A549 (cell line): ENCODE data around the gene CSMD2. TPM values are rescaled to one million over a fixed set of nuclear protein-coding genes. Genes with fewer than 3 reads are reported as not detected.

Source experiments
- ATAC-seq, 2 experiments: fragments of 200-7000 bp in 1 of 2; fragments of >200 bp in 1 of 2; cut with Nextera tagmentation in 1 of 2; cut with Tn5 transposase in 1 of 2; 3 replicates each; pipeline versions ENCODE4 v1.8.0 to v1.9.1; 2018 to 2020; ENCODE audit warnings: mild to moderate bottlenecking in 1 of 2, moderate library complexity in 1 of 2
- CTCF ChIA-PET: fragments of 300-600 bp; sonication (Branson Sonifier 250); formaldehyde crosslinking; extraction: SDS; loops from one replicate; lab custom pipeline; 2021; ENCODE audit warnings: antibody characterized with exemption, inconsistent platforms; lab: Yijun Ruan, JAX
- POLR2A ChIA-PET: fragments of 350-600 bp; formaldehyde crosslinking; extraction: SDS; loops from one replicate; lab custom pipeline; 2021; ENCODE audit warnings: antibody characterized with exemption, inconsistent platforms; lab: Yijun Ruan, JAX
- DNase-seq, 2 experiments: peaks; one replicate each; pipeline versions ENCODE4 v3.0.0 to v3.0.0-alpha.2; 2011 to 2016; ENCODE audit warnings: low read depth in 1 of 2, low spot score in 1 of 2
- FAIRE-seq: peaks from 2 replicates; lab custom pipeline; 2011; peaks lifted over from hg19 to GRCh38; lab: Jason Lieb, UNC
- H3K27ac ChIP-seq, 2 experiments: fragments of >200 bp; sonication (Bioruptor Twin); formaldehyde crosslinking; 3 replicates each; pipeline ENCODE4 v1.5.1; 2016 to 2017
- H3K4me1 ChIP-seq: fragments of >200 bp; sonication (Bioruptor Twin); formaldehyde crosslinking; 3 replicates; pipeline ENCODE4 v1.6.1; 2016
- H3K4me2 ChIP-seq: fragments of >200 bp; sonication (Bioruptor Twin); formaldehyde crosslinking; 3 replicates; pipeline ENCODE4 v1.6.1; 2016
- H3K4me3 ChIP-seq: fragments of >200 bp; sonication (Bioruptor Twin); formaldehyde crosslinking; 3 replicates; pipeline ENCODE4 v1.5.1; 2016
- H3K9me3 ChIP-seq: fragments of >200 bp; sonication (Bioruptor Twin); formaldehyde crosslinking; 3 replicates; pipeline ENCODE4 v1.6.1; 2016
- CBX8 ChIP-seq: fragments of 200-600 bp; sonication (generic); IDR thresholded peaks from 2 replicates; pipeline ENCODE4 v1.6.1; 2016
- CHD4 ChIP-seq: fragments of 200-600 bp; sonication (generic); IDR thresholded peaks from 2 replicates; pipeline ENCODE4 v1.6.1; 2016; ENCODE audit warnings: antibody characterized with exemption, mild to moderate bottlenecking, borderline replicate concordance
- E2F6 ChIP-seq: IDR thresholded peaks from 2 replicates; pipeline ENCODE4 v1.6.1; 2012; ENCODE audit warnings: low read depth, borderline replicate concordance
- FOSB ChIP-seq: fragments of 250-450 bp; sonication (Bioruptor Pico); IDR thresholded peaks from 2 replicates; pipeline ENCODE4 v1.5.0; 2020; ENCODE audit warnings: mild to moderate bottlenecking, moderate library complexity
- FOSL2 ChIP-seq, 2 experiments: fragments of 450-650 bp in 1 of 2; fragments of >200 bp in 1 of 2; sonication (Bioruptor Twin) in 1 of 2; formaldehyde crosslinking; IDR thresholded peaks; 2 replicates each; pipeline versions ENCODE4 v1.5.0 to v1.6.1; 2016 to 2020; ENCODE audit warnings: mild to moderate bottlenecking in 1 of 2, moderate library complexity in 1 of 2
- FOXS1 ChIP-seq: fragments of 250-450 bp; sonication (Bioruptor Pico); IDR thresholded peaks from 2 replicates; pipeline ENCODE4 v1.5.0; 2020; ENCODE audit warnings: mild to moderate bottlenecking, moderate library complexity
- GATA3 ChIP-seq: IDR thresholded peaks from 2 replicates; pipeline ENCODE4 v1.6.1; 2012; ENCODE audit warnings: borderline replicate concordance
- HOXB13 ChIP-seq: fragments of 250-450 bp; sonication (Bioruptor Pico); IDR thresholded peaks from 2 replicates; pipeline ENCODE4 v1.5.0; 2020; ENCODE audit warnings: low read depth, mild to moderate bottlenecking, moderate library complexity
- HOXB5 ChIP-seq: fragments of 250-450 bp; sonication (Bioruptor Pico); IDR thresholded peaks from 2 replicates; pipeline ENCODE4 v1.5.0; 2020; ENCODE audit warnings: mild to moderate bottlenecking, moderate library complexity
- KDM1A ChIP-seq: fragments of 200-600 bp; sonication (generic); IDR thresholded peaks from 2 replicates; pipeline ENCODE4 v1.6.1; 2016; ENCODE audit warnings: low read depth, mild to moderate bottlenecking
- RARB ChIP-seq: fragments of 250-450 bp; sonication (Bioruptor Pico); IDR thresholded peaks from 2 replicates; pipeline ENCODE4 v1.8.0; 2021; ENCODE audit warnings: mild to moderate bottlenecking, moderate library complexity
- RNF2 ChIP-seq: fragments of 200-600 bp; sonication (generic); IDR thresholded peaks from 2 replicates; pipeline ENCODE4 v1.6.1; 2016; ENCODE audit warnings: low read depth, mild to moderate bottlenecking, antibody characterized with exemption, moderate library complexity, borderline replicate concordance
- WGBS: methylation state at CpG from one replicate; pipeline ENCODE4 v1.1.6; 2017; ENCODE audit errors: missing lambda C conversion rate; 5-methylcytosine and 5-hydroxymethylcytosine counted together
- polyA plus RNA-seq, 4 experiments: library from polyadenylated mRNA; depleted of rRNA in 3 of 4; stranded (reverse); fragments of >200 nt; fragmentation: RNase III in 1 of 4; extraction: RNeasy Plus Mini Kit Qiagen cat#74134 plus additional on column Dnase treatment in 1 of 4; gene quantifications; 2 replicates in 3 of 4; 3 replicates in 1 of 4; pipeline ENCODE4 v1.2.3, GENCODE V29; 2011 to 2017
- TF ChIP-seq, protein P1 (sequence below): fragments of >200 bp; sonication (Bioruptor Twin); formaldehyde crosslinking; IDR thresholded peaks from 3 replicates; pipeline ENCODE4 v1.6.1; 2016
- TF ChIP-seq, protein P2 (sequence below): fragments of 250-450 bp; sonication (Bioruptor Pico); IDR thresholded peaks from 2 replicates; pipeline ENCODE4 v1.5.0; 2021; ENCODE audit warnings: mild to moderate bottlenecking, moderate library complexity, borderline replicate concordance

The CSMD2 gene
- polyA plus RNA-seq, 2 of the 4 experiments (the other 2 are of a cell fraction), result not detected

- TF ChIP-seq, protein P1, sequence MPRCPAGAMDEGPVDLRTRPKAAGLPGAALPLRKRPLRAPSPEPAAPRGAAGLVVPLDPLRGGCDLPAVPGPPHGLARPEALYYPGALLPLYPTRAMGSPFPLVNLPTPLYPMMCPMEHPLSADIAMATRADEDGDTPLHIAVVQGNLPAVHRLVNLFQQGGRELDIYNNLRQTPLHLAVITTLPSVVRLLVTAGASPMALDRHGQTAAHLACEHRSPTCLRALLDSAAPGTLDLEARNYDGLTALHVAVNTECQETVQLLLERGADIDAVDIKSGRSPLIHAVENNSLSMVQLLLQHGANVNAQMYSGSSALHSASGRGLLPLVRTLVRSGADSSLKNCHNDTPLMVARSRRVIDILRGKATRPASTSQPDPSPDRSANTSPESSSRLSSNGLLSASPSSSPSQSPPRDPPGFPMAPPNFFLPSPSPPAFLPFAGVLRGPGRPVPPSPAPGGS, result no peak
These were observed 1.9 kb downstream of the CSMD2 start (continued) for GRCh38 chr1:34162852-34163766.

DNA sequence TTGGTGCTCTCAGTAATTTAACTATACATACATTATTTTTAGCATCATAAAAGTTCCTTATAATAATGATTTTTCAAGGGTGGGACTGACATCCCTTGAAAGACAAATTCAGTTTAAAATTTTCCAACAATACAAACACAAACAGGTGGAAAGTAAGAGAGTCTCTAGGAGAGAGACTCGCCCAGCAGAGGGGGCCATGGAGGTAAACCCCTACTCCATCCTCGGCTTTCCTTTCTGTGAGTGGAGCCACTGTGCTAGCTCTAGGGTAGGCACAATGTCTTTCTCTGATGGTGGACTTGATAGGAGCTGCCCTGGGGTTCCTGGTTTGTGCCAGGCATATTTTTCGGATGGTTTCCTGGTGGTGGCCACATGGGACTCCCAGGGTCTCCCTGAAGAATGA, 8.3 kb downstream of the CSMD2 start:
- no peak for ATAC-seq
- Histone ChIP-seq H3K4me1 (no peaks in the 10 kb centered on the region), H3K9me3 (no peaks in the 10 kb centered on the region), H3K4me3 (no peak overlapping the region), H3K4me2 (no peak overlapping the region), H3K27ac (no peak overlapping the region)
- 3% methylated on average over 3 of the region's 3 CpGs for WGBS
- FAIRE-seq, result no peak
- no peak for DNase-seq
- CTCF ChIA-PET, result no interaction called here
- TF ChIP-seq FOXS1 (CRISPR knock-in tag), result no peak
- no peak for TF ChIP-seq FOSL2 (IDR thresholded peaks at IDR 0.05)
- TF ChIP-seq FOSL2 (CRISPR knock-in tag; IDR thresholded peaks at IDR 0.05), result no peak
- TF ChIP-seq FOSB (CRISPR knock-in tag), result no peak
- no peak for TF ChIP-seq HOXB5 (CRISPR knock-in tag)
- TF ChIP-seq HOXB13, result no peak
- no peak for TF ChIP-seq RNF2
- TF ChIP-seq CHD4, result no peak
- TF ChIP-seq, all 56 proteins: peak for 0
- POLR2A ChIA-PET, result no interaction called here

- ChIA-PET POLR2A (no interaction called here), CTCF (no interaction called here)
- Histone ChIP-seq H3K4me2 (no peak overlapping the region), H3K4me3 (no peak overlapping the region), H3K9me3 (no peaks in the 10 kb centered on the region), H3K4me1 (no peaks in the 10 kb centered on the region), H3K27ac (no peak overlapping the region)
- ATAC-seq, result no peak
- DNase-seq, result no peak
- TF ChIP-seq RARB (no peak), KDM1A (no peak)
- TF ChIP-seq, protein P2, sequence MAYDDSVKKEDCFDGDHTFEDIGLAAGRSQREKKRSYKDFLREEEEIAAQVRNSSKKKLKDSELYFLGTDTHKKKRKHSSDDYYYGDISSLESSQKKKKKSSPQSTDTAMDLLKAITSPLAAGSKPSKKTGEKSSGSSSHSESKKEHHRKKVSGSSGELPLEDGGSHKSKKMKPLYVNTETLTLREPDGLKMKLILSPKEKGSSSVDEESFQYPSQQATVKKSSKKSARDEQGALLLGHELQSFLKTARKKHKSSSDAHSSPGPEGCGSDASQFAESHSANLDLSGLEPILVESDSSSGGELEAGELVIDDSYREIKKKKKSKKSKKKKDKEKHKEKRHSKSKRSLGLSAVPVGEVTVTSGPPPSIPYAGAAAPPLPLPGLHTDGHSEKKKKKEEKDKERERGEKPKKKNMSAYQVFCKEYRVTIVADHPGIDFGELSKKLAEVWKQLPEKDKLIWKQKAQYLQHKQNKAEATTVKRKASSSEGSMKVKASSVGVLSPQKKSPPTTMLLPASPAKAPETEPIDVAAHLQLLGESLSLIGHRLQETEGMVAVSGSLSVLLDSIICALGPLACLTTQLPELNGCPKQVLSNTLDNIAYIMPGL (CRISPR knock-in tag), result no peak
- FAIRE-seq, result no peak
- 0% methylated on average over 2 of the region's 2 CpGs for WGBS
These were observed 9.2 kb downstream of the CSMD2 start for GRCh38 chr1:34155860-34156259.

DNA sequence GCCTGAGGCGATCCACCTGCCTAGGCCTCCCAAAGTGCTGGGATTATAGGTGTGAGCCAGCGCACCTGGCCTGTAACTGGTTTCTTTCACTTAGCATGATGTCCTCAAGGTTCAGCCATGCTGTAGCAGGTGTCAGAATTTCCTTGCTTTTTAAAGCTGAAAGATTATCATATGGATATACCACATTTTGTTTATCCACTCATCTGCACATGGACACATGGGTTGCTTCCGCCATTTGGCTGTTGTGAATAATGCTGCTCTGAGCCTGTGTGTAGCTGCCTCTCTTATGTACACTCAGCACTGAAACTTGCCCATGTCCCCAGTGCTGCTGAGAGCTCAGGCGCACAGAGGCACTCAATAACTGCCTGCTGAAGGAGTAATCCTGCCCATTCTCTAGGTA, 11.8 kb downstream of the CSMD2 start:
- Histone ChIP-seq H3K27ac (no peak overlapping the region), H3K4me1 (no peaks in the 10 kb centered on the region), H3K4me3 (no peak overlapping the region)
- ATAC-seq (no peak), DNase-seq (no peak), FAIRE-seq (no peak)
- POLR2A ChIA-PET, result no interaction called here
- WGBS, result 29% methylated on average over 4 of the region's 4 CpGs
- TF ChIP-seq E2F6 (no peak), GATA3 (no peak), HOXB5 (CRISPR knock-in tag) (no peak), CBX8 (no peak)
- TF ChIP-seq, all 56 proteins: peak for 0
- CTCF ChIA-PET, result interaction anchor here (1.1 kb wide), 1 partner anchor 10 kb away, joined by 3 read pairs; no protein-coding TSS in a partner anchor
- H3K9me3 ChIP-seq, result no peaks in the 10 kb centered on the region
- H3K4me2 ChIP-seq, result no peak overlapping the region
